ENCODE data around the gene DBP.

DNA sequence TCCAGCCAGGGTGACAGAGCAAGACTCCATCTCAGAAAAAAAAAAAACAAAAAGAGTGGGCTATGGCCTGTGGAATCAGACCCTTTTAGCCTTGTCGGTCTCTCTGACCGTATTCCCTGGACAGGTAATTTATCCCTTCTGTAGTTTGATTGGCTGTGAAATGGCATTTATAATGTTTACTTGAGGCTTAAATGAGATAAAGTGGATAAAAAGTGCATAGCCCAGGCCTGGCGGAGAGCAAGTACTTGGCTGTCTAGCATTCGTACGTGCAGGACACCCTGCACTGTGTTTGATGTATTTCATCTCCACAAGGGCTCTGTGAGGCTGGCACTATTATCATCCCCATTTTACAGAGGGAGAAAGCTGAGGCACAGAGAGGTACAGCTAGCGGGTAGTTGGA, 28.6 kb upstream of the DBP start:
- TF ChIP-seq, protein P1, sequence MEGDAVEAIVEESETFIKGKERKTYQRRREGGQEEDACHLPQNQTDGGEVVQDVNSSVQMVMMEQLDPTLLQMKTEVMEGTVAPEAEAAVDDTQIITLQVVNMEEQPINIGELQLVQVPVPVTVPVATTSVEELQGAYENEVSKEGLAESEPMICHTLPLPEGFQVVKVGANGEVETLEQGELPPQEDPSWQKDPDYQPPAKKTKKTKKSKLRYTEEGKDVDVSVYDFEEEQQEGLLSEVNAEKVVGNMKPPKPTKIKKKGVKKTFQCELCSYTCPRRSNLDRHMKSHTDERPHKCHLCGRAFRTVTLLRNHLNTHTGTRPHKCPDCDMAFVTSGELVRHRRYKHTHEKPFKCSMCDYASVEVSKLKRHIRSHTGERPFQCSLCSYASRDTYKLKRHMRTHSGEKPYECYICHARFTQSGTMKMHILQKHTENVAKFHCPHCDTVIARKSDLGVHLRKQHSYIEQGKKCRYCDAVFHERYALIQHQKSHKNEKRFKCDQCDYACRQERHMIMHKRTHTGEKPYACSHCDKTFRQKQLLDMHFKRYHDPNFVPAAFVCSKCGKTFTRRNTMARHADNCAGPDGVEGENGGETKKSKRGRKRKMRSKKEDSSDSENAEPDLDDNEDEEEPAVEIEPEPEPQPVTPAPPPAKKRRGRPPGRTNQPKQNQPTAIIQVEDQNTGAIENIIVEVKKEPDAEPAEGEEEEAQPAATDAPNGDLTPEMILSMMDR (IDR thresholded peaks at IDR 0.05; ENCODE audit: low read depth, low read length), result no peak
- no peak for TF ChIP-seq EZH2phosphoT487 (IDR thresholded peaks at IDR 0.05; ENCODE audit: low read depth)
